ENCODE results near the gene CPNE5.

GRCh38 chr6:36824253-36824652 is 15.0 kb downstream of the CPNE5 start:
- TF ChIP-seq EZH2 (IDR thresholded peaks at IDR 0.05) (no peak), CTCF (IDR thresholded peaks at IDR 0.05) (no peak)
